ENCODE results near the gene OR2T35. TPM values are rescaled to one million over a fixed set of nuclear protein-coding genes. Genes with fewer than 3 reads are reported as not detected.

Gene OR2T35
- total RNA-seq, 1 donor from 2014 or later: not detected

DNA sequence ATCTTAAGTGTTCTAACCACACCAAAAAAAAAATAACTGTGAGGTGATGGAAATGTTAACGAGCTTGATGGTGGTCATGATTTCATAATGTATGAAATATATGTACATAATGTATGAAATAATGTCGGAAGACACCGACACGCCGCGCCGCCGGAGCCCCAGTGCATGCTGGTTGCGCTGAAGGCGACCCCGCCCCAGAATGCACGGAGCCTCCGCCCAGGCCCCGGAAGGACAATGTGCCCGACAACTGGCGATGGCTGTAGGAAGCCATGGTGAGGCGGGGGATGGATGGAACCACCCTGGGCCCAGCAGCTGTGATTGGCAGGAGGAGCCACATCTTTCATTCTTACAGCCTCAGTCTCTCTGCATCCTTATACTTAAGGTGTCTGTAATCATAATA lies 55.0 kb downstream of the OR2T35 start:
- Mint-ChIP-seq H3K36me3 (ENCODE audit: low read depth) (peaks cover 9% of the 10 kb centered on the region), H3K4me3 (no peak overlapping the region), H3K27ac (ENCODE audit: unreplicated experiment) (no peak overlapping the region), H3K27me3 (ENCODE audit: low read depth) (no peaks in the 10 kb centered on the region), H3K4me1 (no peaks in the 10 kb centered on the region), H3K9me3 (peaks cover 27% of the 10 kb centered on the region)
- TF ChIP-seq, protein P1, sequence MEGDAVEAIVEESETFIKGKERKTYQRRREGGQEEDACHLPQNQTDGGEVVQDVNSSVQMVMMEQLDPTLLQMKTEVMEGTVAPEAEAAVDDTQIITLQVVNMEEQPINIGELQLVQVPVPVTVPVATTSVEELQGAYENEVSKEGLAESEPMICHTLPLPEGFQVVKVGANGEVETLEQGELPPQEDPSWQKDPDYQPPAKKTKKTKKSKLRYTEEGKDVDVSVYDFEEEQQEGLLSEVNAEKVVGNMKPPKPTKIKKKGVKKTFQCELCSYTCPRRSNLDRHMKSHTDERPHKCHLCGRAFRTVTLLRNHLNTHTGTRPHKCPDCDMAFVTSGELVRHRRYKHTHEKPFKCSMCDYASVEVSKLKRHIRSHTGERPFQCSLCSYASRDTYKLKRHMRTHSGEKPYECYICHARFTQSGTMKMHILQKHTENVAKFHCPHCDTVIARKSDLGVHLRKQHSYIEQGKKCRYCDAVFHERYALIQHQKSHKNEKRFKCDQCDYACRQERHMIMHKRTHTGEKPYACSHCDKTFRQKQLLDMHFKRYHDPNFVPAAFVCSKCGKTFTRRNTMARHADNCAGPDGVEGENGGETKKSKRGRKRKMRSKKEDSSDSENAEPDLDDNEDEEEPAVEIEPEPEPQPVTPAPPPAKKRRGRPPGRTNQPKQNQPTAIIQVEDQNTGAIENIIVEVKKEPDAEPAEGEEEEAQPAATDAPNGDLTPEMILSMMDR (conservative IDR thresholded peaks at IDR 0.05): no peak
- no peak for DNase-seq (ENCODE audit: low read depth, low spot score)

DNA sequence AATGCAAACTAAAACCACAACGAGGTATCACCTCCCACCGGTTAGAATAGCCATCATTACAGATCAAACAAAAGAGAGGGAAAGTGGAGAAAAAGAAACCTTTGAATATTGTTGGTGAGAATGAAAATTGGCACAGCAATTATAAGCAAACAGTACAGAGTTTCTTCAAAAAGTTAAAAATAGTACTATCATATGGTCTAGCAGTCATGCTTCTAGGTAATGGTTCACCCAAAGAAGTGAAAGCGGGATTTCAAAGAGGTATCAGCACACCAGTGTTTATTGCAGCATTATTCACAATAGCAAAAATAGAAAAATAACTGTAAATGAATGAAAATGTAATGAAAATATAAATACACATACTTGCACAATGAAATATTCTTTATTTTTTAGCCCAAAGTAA lies 55.7 kb downstream of the OR2T35 start:
- TF ChIP-seq, protein P1 (conservative IDR thresholded peaks at IDR 0.05): no peak
- no peak overlapping the region for H3K27ac Mint-ChIP-seq (ENCODE audit: unreplicated experiment)
- peaks cover 9% of the 10 kb centered on the region for H3K36me3 Mint-ChIP-seq (ENCODE audit: low read depth)
- no peak overlapping the region for H3K4me3 Mint-ChIP-seq
- H3K27me3 Mint-ChIP-seq (ENCODE audit: low read depth): no peaks in the 10 kb centered on the region
- peaks cover 30% of the 10 kb centered on the region for H3K9me3 Mint-ChIP-seq
- no peaks in the 10 kb centered on the region for H3K4me1 Mint-ChIP-seq
- DNase-seq (ENCODE audit: low read depth, low spot score): no peak

Other genes starting within 250 kb of the OR2T35 start
- gene OR2T1, start 242.2 kb downstream of the OR2T35 start, total RNA-seq: not detected in 2 replicates
- not detected in 2 replicates for gene OR2T2, start 199.6 kb downstream of the OR2T35 start, total RNA-seq
- gene OR2T3, start 171.9 kb downstream of the OR2T35 start, total RNA-seq: not detected in 2 replicates
- not detected in 2 replicates for gene OR2T5, start 156.7 kb downstream of the OR2T35 start, total RNA-seq
- gene OR2G6, start 137.2 kb downstream of the OR2T35 start, total RNA-seq: not detected in 2 replicates
- not detected in 2 replicates for gene OR2T29, start 82.5 kb downstream of the OR2T35 start, total RNA-seq
- gene OR2T34, start 70.5 kb downstream of the OR2T35 start, total RNA-seq: not detected in 2 replicates
- gene OR2T10, start 47.6 kb downstream of the OR2T35 start, total RNA-seq: not detected in 2 replicates
- gene OR2T11, start 10.2 kb downstream of the OR2T35 start, total RNA-seq: not detected in 2 replicates
- not detected in 2 replicates for gene OR2T27, start 10.2 kb upstream of the OR2T35 start, total RNA-seq
- not detected in 2 replicates for gene OR14I1, start 57.5 kb upstream of the OR2T35 start, total RNA-seq
- gene LYPD8, start 110.5 kb upstream of the OR2T35 start, total RNA-seq: not detected in 2 replicates
- 26.9 and 28.9 TPM in 2 replicates for gene SH3BP5L, start 180.6 kb upstream of the OR2T35 start, total RNA-seq
- 44.4 and 46.8 TPM in 2 replicates for gene ZNF672, start 192.9 kb upstream of the OR2T35 start, total RNA-seq
- gene ZNF692, start 213.8 kb upstream of the OR2T35 start, total RNA-seq: 72.5 and 72.8 TPM in 2 replicates